ENCODE measurements around the gene INTS6. TPM values are rescaled to one million over a fixed set of nuclear protein-coding genes. Genes with fewer than 3 reads are reported as not detected.

Gene INTS6
- total RNA-seq, 1 donor from 2014 or later, result 48.8 TPM

DNA sequence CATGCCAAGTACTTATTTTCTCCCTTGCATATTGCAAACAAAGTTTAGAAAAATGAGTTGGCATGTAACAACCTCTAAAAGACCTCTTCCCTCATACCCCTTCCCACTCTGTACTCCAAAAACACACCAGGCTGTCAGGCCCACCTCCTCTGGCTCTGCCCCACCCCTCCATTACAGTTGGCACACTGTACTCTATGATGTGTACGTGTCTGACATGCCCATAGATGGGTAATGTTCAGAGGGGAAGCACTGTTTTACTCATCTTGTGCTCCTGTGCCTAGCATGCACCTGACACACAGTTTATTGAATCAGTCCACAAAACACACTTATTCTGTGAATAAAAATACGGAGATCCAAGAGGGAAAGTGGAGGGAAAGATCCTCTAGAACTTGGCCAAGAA is 67.7 kb downstream of the INTS6 start:
- TF ChIP-seq, protein P1, sequence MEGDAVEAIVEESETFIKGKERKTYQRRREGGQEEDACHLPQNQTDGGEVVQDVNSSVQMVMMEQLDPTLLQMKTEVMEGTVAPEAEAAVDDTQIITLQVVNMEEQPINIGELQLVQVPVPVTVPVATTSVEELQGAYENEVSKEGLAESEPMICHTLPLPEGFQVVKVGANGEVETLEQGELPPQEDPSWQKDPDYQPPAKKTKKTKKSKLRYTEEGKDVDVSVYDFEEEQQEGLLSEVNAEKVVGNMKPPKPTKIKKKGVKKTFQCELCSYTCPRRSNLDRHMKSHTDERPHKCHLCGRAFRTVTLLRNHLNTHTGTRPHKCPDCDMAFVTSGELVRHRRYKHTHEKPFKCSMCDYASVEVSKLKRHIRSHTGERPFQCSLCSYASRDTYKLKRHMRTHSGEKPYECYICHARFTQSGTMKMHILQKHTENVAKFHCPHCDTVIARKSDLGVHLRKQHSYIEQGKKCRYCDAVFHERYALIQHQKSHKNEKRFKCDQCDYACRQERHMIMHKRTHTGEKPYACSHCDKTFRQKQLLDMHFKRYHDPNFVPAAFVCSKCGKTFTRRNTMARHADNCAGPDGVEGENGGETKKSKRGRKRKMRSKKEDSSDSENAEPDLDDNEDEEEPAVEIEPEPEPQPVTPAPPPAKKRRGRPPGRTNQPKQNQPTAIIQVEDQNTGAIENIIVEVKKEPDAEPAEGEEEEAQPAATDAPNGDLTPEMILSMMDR (IDR thresholded peaks at IDR 0.05; ENCODE audit: unreplicated experiment), result no peak
- H3K4me1 Mint-ChIP-seq (ENCODE audit: low read depth), result peaks cover 5% of the 10 kb centered on the region
- no peak for DNase-seq (ENCODE audit: low spot score, unreplicated experiment)
- peaks cover 8% of the 10 kb centered on the region for H3K36me3 Mint-ChIP-seq (ENCODE audit: insufficient read depth)
- no peaks in the 10 kb centered on the region for H3K9me3 Mint-ChIP-seq (ENCODE audit: low read depth)
- H3K27ac Mint-ChIP-seq, result no peak overlapping the region
- no peaks in the 10 kb centered on the region for H3K27me3 Mint-ChIP-seq
- H3K4me3 Mint-ChIP-seq (ENCODE audit: low read depth), result no peak overlapping the region

- DNase-seq (ENCODE audit: low spot score, unreplicated experiment), result no peak
- Mint-ChIP-seq H3K27me3 (no peaks in the 10 kb centered on the region), H3K4me3 (ENCODE audit: low read depth) (no peak overlapping the region), H3K4me1 (ENCODE audit: low read depth) (peaks cover 8% of the 10 kb centered on the region), H3K27ac (no peak overlapping the region), H3K9me3 (ENCODE audit: low read depth) (no peaks in the 10 kb centered on the region), H3K36me3 (ENCODE audit: insufficient read depth) (peaks cover 17% of the 10 kb centered on the region)
- TF ChIP-seq, protein P1 (IDR thresholded peaks at IDR 0.05; ENCODE audit: unreplicated experiment), result no peak
Measured at GRCh38 chr13:51380269-51380668, 72.6 kb downstream of the INTS6 start.

GRCh38 chr13:51373451-51373850 is 79.4 kb downstream of the INTS6 start:
- H3K27ac Mint-ChIP-seq, result no peak overlapping the region
- H3K36me3 Mint-ChIP-seq (ENCODE audit: insufficient read depth), result peaks cover 19% of the 10 kb centered on the region
- H3K9me3 Mint-ChIP-seq (ENCODE audit: low read depth), result no peaks in the 10 kb centered on the region
- no peaks in the 10 kb centered on the region for H3K4me1 Mint-ChIP-seq (ENCODE audit: low read depth)
- no peak overlapping the region for H3K4me3 Mint-ChIP-seq (ENCODE audit: low read depth)
- no peak for DNase-seq (ENCODE audit: low spot score, unreplicated experiment)
- TF ChIP-seq, protein P1 (IDR thresholded peaks at IDR 0.05; ENCODE audit: unreplicated experiment), result no peak
- no peaks in the 10 kb centered on the region for H3K27me3 Mint-ChIP-seq

DNA sequence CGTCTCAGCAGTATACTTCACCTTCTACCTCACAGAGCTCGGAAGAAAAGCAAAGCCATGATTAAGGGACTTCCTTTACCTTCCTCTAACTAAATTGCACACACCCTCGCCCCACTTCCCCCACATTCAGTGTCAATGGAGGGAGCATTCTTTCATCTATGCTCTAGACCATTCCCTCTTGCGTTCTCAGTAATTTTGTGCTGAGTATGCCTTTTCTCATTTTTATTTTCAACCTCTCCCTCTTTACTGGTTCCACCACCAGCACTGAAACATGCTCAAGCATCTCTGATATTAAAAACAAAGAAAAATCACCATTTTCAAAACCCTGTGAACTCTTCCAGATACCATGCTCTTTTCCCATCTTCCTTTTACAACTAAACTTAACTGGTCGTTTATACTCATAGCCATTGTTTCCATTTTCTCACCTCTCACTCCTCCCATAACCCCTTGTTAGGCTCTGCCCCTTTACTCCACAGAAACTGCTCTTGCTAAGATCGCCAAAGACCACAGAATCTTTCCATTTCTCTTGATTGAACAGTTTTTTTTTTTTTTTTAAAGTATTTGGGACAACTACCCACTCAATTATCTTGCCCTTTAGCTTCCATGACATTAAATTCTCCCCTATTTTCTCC is 81.0 kb downstream of the INTS6 start:
- no peaks in the 10 kb centered on the region for H3K27me3 Mint-ChIP-seq
- no peak for DNase-seq (ENCODE audit: low spot score, unreplicated experiment)
- H3K9me3 Mint-ChIP-seq (ENCODE audit: low read depth), result no peaks in the 10 kb centered on the region
- TF ChIP-seq, protein P1 (IDR thresholded peaks at IDR 0.05; ENCODE audit: unreplicated experiment), result no peak
- H3K4me3 Mint-ChIP-seq (ENCODE audit: low read depth), result no peak overlapping the region
- H3K27ac Mint-ChIP-seq, result no peak overlapping the region
- no peaks in the 10 kb centered on the region for H3K4me1 Mint-ChIP-seq (ENCODE audit: low read depth)
- peaks cover 16% of the 10 kb centered on the region for H3K36me3 Mint-ChIP-seq (ENCODE audit: insufficient read depth)

GRCh38 chr13:51370811-51371210 is 82.0 kb downstream of the INTS6 start:
- H3K4me1 Mint-ChIP-seq (ENCODE audit: low read depth), result no peaks in the 10 kb centered on the region
- H3K27ac Mint-ChIP-seq, result no peak overlapping the region
- TF ChIP-seq, protein P1 (IDR thresholded peaks at IDR 0.05; ENCODE audit: unreplicated experiment), result no peak
- H3K36me3 Mint-ChIP-seq (ENCODE audit: insufficient read depth), result peaks cover 14% of the 10 kb centered on the region
- H3K27me3 Mint-ChIP-seq, result no peaks in the 10 kb centered on the region
- no peak for DNase-seq (ENCODE audit: low spot score, unreplicated experiment)
- H3K9me3 Mint-ChIP-seq (ENCODE audit: low read depth), result no peaks in the 10 kb centered on the region
- H3K4me3 Mint-ChIP-seq (ENCODE audit: low read depth), result no peak overlapping the region
